Mucosa of rectum (tissue), 2 donors: Measurements from ENCODE around the gene SLC51B.
"Not testable (repeated sequence)": the region's sequence is repeated elsewhere in the genome, so short reads cannot be mapped to it uniquely, and the experiment has no call there.

Experiments used
- H3K27ac ChIP-seq, 2 donors: one replicate each; pipeline ENCODE4 v1.7.0; 2013; ENCODE audit warnings: inconsistent platforms in 2 of 2, low read depth in 2 of 2, low read length in 2 of 2
- H3K27me3 ChIP-seq, 2 donors: one replicate each; pipeline ENCODE4 v1.7.0; 2013; ENCODE audit warnings: low read length in 2 of 2; ENCODE audit not compliant: control insufficient read depth in 2 of 2, insufficient read depth in 2 of 2
- H3K36me3 ChIP-seq, 2 donors: one replicate each; pipeline ENCODE4 v1.7.0; 2013; ENCODE audit warnings: low read length in 2 of 2; ENCODE audit not compliant: control insufficient read depth in 2 of 2, insufficient read depth in 2 of 2
- H3K4me1 ChIP-seq, 2 donors: one replicate each; pipeline ENCODE4 v1.7.0; 2013; ENCODE audit warnings: low read length in 2 of 2, mild to moderate bottlenecking in 1 of 2; ENCODE audit not compliant: control insufficient read depth in 2 of 2, insufficient read depth in 2 of 2
- H3K4me3 ChIP-seq, 2 donors: one replicate each; pipeline ENCODE4 v1.7.0; 2013; ENCODE audit warnings: low read length in 2 of 2
- H3K9ac ChIP-seq, 2 donors: one replicate each; pipeline ENCODE4 v1.7.0; 2013; ENCODE audit warnings: low read length in 2 of 2, low read depth in 1 of 2, mild to moderate bottlenecking in 1 of 2
- H3K9me3 ChIP-seq, 2 donors: one replicate each; pipeline ENCODE4 v1.7.0; 2013; ENCODE audit warnings: low read length in 2 of 2; ENCODE audit not compliant: control insufficient read depth in 2 of 2
- donor health status: healthy.
- donor health status: Normal muscosa, but diverticular disease.

The SLC51B gene

DNA sequence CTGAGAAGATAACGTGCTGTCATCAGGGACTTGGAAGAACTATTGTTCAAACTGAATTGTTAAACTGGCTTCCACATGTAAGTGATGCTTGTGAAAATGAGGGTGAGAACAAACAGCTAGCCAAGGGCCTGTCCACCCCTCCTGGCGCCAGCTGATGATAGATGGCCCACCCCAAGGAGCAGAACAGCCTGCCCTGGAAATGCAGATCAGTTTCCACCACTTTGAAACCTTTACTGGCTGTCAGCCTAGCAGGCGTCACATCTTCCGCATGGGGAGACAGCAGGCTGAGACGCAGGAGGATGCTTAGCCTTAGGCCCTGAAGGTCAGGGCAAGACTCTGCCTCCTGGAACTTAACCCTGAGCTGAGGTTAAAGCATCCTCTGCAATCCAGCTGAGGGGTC is 6.4 kb upstream of the SLC51B start:
- Histone ChIP-seq H3K4me3 (no peak overlapping the region), H3K9me3 (no peaks in the 10 kb centered on the region), H3K27me3 (no peaks in the 10 kb centered on the region), H3K9ac (no peak overlapping the region), H3K4me1 (peaks cover 23 to 29% of the 10 kb centered on the region in 2 donors), H3K27ac (no peak overlapping the region), H3K36me3 (no peaks in the 10 kb centered on the region)

DNA sequence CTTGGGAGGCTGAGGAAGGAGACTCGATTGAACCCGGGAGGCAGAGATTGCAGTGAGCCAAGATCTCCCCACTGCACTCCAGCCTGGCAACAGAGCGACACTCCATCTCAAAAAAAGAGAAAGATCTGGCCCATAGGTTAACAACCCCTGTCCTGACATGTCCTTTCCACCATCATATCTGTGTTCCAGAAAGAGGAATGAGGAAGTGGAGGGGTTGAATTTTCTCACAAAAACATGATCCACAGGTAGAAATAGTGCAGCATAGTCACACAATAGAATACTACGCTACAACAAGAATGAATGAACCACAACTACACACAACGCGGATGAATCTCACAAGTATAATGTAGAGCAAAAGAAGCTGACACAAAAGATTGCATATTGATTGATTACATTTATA is 4.7 kb upstream of the SLC51B start:
- no peak overlapping the region for H3K27ac ChIP-seq
- no peaks in the 10 kb centered on the region for H3K27me3 ChIP-seq
- H3K4me1 ChIP-seq, result peaks cover 30 to 43% of the 10 kb centered on the region in 2 donors
- H3K9ac ChIP-seq, result peak overlapping the region in 1 of 2 donors; percentile 38
- no peaks in the 10 kb centered on the region for H3K9me3 ChIP-seq
- H3K4me3 ChIP-seq, result no peak overlapping the region
- H3K36me3 ChIP-seq, result no peaks in the 10 kb centered on the region

- Histone ChIP-seq H3K27me3 (no peaks in the 10 kb centered on the region), H3K36me3 (no peaks in the 10 kb centered on the region), H3K4me3 (no peak overlapping the region), H3K27ac (peak overlapping the region; percentile 89 to 90), H3K9ac (no peak overlapping the region), H3K9me3 (no peaks in the 10 kb centered on the region), H3K4me1 (peaks cover 32 to 45% of the 10 kb centered on the region in 2 donors)
Measured at GRCh38 chr15:65041787-65042186, 3.4 kb upstream of the SLC51B start.

DNA sequence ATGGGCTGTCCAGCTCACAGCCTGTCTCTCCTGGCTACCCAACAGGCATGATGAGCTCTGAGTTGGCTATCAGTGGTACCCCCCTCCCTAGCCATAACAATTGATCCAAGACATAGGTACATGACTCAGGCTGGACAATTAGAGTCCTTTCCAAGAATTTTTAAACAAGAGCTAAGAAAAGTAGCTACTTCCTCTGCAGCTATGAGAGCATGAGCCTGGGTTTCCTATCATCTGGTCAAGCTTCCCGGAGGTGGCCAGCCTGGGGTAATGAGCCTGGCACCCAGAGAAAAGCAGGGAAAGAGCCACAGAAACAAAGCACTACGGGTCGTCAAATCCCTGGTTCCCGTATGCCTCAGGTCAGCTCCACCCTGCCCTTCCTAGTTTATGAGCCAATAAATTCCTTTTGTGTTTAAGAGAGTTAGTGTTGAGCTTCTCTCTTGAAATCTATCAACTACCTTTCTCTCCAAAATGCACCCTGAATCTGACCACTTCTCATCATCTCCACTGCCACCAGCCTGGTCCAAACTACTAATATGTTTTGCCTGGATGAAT is 2.3 kb upstream of the SLC51B start:
- H3K9me3 ChIP-seq, result no peaks in the 10 kb centered on the region
- H3K27me3 ChIP-seq, result no peaks in the 10 kb centered on the region
- peaks cover 30 to 39% of the 10 kb centered on the region in 2 donors for H3K4me1 ChIP-seq
- H3K36me3 ChIP-seq, result peaks cover 2 to 4% of the 10 kb centered on the region in 2 donors
- peak overlapping the region; percentile 89 to 90 for H3K27ac ChIP-seq
- peak overlapping the region in 1 of 2 donors; percentile 42 for H3K4me3 ChIP-seq
- peak overlapping the region; percentile 44 to 54 for H3K9ac ChIP-seq

GRCh38 chr15:65044218-65044617 is 969 bp upstream of the SLC51B start:
- Histone ChIP-seq H3K4me1 (peaks cover 30 to 39% of the 10 kb centered on the region in 2 donors), H3K9ac (peak overlapping the region in 1 of 2 donors; percentile 20), H3K27ac (peak overlapping the region; percentile 89 to 90)
- H3K4me3 ChIP-seq, H3K9me3 ChIP-seq, H3K36me3 ChIP-seq, H3K27me3 ChIP-seq: not testable (repeated sequence)

DNA sequence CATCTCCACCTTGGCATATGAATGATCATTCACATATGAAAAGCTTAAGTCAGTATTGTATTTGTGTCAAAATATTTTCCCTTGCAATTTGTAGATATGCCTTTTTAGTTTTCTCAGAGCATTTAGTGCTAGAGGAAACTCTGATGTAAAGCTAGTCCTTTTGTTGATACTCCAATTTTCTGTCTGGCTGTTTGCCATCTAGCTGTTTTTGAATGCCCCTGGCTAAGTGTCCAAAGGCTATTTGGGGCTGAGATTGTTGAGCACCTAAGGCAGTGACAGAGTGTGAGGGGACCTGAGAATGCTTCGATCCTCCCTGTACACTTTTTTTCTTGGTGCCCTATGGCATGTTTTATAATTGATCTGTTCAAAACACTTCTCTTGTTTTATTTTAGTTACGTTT is 3.1 kb downstream of the SLC51B start:
- H3K4me3 ChIP-seq, result no peak overlapping the region
- H3K9me3 ChIP-seq, result no peaks in the 10 kb centered on the region
- no peak overlapping the region for H3K27ac ChIP-seq
- H3K4me1 ChIP-seq, result peaks cover 22 to 29% of the 10 kb centered on the region in 2 donors
- H3K9ac ChIP-seq, result no peak overlapping the region
- peaks cover 9 to 12% of the 10 kb centered on the region in 2 donors for H3K36me3 ChIP-seq
- H3K27me3 ChIP-seq, result no peaks in the 10 kb centered on the region

DNA sequence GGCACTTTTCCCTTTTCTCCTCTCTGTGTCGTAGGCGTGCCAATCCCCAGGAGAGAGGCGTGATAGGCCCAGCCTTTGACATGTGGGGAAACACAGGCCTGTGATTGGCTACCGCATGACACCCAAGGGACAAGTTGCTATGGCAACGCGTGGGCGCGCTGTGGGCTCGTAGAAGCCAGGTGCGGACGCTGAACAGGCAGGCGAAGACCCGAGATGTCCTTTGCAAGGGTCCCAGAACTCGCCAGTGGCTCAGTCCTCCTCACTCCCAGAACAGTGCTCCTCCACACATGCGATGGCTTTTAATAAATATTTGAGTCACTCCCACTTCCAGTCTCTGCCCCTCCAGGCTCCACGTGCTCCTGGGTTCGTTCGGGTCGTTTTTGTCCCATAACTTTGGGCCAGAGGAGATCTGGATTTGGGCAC is 4.2 kb downstream of the SLC51B start:
- H3K27me3 ChIP-seq, result no peaks in the 10 kb centered on the region
- H3K9ac ChIP-seq, result peak overlapping the region in 1 of 2 donors; percentile 5
- H3K9me3 ChIP-seq, result no peaks in the 10 kb centered on the region
- H3K27ac ChIP-seq, result no peak overlapping the region
- peaks cover 12 to 13% of the 10 kb centered on the region in 2 donors for H3K36me3 ChIP-seq
- H3K4me3 ChIP-seq, result peak overlapping the region; percentile 54 to 63
- H3K4me1 ChIP-seq, result peaks cover 13 to 19% of the 10 kb centered on the region in 2 donors

DNA sequence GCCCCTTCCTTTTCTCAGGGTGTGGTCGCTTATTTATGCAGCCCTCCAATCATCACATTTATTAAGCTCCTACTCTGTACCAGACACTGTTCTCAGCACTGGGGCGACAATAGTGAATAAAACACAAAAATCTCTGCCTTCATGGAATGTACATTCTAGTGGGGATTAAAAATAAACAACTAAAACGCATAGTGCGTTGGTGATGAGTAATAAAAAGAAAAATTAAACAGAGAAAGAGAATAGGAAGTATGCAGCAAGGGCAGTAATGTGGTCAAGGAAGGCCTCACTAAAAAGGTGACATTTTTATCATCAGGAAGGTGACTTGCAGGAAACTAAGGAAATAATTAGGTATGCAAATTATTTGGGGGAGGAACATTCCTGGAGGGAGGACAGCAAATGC is 5.1 kb downstream of the SLC51B start:
- Histone ChIP-seq H3K27me3 (no peaks in the 10 kb centered on the region), H3K9ac (no peak overlapping the region), H3K27ac (no peak overlapping the region), H3K9me3 (no peaks in the 10 kb centered on the region), H3K36me3 (peaks cover 12 to 13% of the 10 kb centered on the region in 2 donors), H3K4me1 (peaks cover 15 to 19% of the 10 kb centered on the region in 2 donors), H3K4me3 (no peak overlapping the region)

GRCh38 chr15:65051266-65051665 is 6.1 kb downstream of the SLC51B start:
- H3K27ac ChIP-seq, result no peak overlapping the region
- no peak overlapping the region for H3K4me3 ChIP-seq
- no peaks in the 10 kb centered on the region for H3K27me3 ChIP-seq
- H3K9me3 ChIP-seq, result no peaks in the 10 kb centered on the region
- H3K4me1 ChIP-seq, result peaks cover 12 to 21% of the 10 kb centered on the region in 2 donors
- H3K9ac ChIP-seq, result no peak overlapping the region
- peaks cover 12 to 13% of the 10 kb centered on the region in 2 donors for H3K36me3 ChIP-seq

- H3K9ac ChIP-seq, result no peak overlapping the region
- H3K4me3 ChIP-seq, result no peak overlapping the region
- no peak overlapping the region for H3K27ac ChIP-seq
- H3K36me3 ChIP-seq, result peaks cover 8 to 15% of the 10 kb centered on the region in 2 donors
- H3K9me3 ChIP-seq, result no peaks in the 10 kb centered on the region
- peaks cover 20 to 21% of the 10 kb centered on the region in 2 donors for H3K4me1 ChIP-seq
- H3K27me3 ChIP-seq, result no peaks in the 10 kb centered on the region
Measured at GRCh38 chr15:65052956-65053355, 7.8 kb downstream of the SLC51B start.
